ENCODE results near the gene RAB24.
"Not testable (repeated sequence)": the region's sequence is repeated elsewhere in the genome, so short reads cannot be mapped to it uniquely, and the experiment has no call there.

The RAB24 gene

DNA sequence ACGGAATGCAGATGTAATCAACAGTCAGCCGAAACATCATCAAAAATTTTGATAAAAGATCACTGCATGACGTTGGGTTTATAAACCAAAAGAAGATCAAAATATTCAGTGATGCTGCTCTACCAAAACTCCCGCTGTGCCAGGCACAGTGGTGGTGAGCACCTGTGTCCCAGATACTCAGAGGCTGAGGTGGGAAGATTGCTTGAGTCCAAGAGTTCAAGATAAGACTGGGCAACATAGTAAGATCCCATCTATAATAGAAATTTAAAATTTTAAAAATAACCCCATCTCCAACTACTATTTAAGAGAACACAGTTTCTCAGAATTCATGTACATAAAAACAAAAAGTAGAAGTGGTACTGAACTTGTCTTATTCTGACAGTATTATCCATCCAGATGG lies 44.2 kb upstream of the RAB24 start:
- POLR2A ChIA-PET = no interaction called here
- no peak overlapping the region for H3K4me3 ChIP-seq (ENCODE audit: control insufficient read depth in 1 of 7, extremely low read depth in 1 of 7, insufficient read depth in 4 of 7, low read depth in 2 of 7, low read length in 6 of 7)
- H3K27me3 ChIP-seq (replicated peaks in 2 of 5; ENCODE audit: control insufficient read depth in 4 of 5, insufficient read depth in 5 of 5, low read length in 4 of 5) = no peaks in the 10 kb centered on the region
- H3K27ac ChIP-seq (ENCODE audit: insufficient read depth in 1 of 2, low read depth in 1 of 2, low read length in 2 of 2, poor library complexity in 1 of 2, severe bottlenecking in 2 of 2) = no peak overlapping the region
- DNase-seq = no peak
- CTCF ChIA-PET = interaction anchor here (1.8 to 2.6 kb wide), 2 partner anchors 14 to 29 kb away, joined by 5 read pairs; no protein-coding TSS in a partner anchor
- peaks cover 10 to 29% (median 21%) of the 10 kb centered on the region in 4 experiments for H3K4me1 ChIP-seq (ENCODE audit: control extremely low read depth in 1 of 4, control insufficient read depth in 4 of 4, insufficient read depth in 4 of 4, low read length in 3 of 4)
- no peaks in the 10 kb centered on the region for H3K9me3 ChIP-seq (ENCODE audit: control extremely low read depth in 1 of 5, control insufficient read depth in 4 of 5, insufficient read depth in 2 of 5, low read depth in 1 of 5, low read length in 4 of 5)
- 90% methylated on average over 2 of the region's 4 CpGs for WGBS (ENCODE audit: insufficient coverage)
- H3K36me3 ChIP-seq (ENCODE audit: control insufficient read depth in 4 of 4, insufficient read depth in 4 of 4, low read length in 3 of 4) = peaks cover 0 to 31% (median 18%) of the 10 kb centered on the region in 4 experiments

DNA sequence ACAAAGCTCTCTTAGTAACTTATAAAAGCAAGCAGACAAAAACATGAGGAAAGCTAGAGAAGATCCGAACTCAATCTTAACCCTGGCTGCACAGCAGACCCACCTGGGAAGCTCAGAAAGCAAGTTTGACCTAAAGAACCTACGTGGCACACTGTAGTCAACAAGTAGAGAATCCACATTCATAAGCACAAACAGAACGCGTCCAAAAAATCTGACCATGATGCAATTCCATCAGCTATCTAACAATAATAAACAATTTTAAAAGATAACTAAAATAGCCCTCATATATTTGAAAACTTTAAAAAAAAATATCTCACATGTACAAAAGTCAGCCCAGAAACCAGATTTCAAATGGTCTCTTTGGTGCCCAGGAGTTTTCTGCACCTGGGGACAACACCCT lies 43.3 kb upstream of the RAB24 start:
- no peak for DNase-seq
- Histone ChIP-seq H3K27ac (ENCODE audit: insufficient read depth in 1 of 2, low read depth in 1 of 2, low read length in 2 of 2, poor library complexity in 1 of 2, severe bottlenecking in 2 of 2) (no peak overlapping the region), H3K9me3 (ENCODE audit: control extremely low read depth in 1 of 5, control insufficient read depth in 4 of 5, insufficient read depth in 2 of 5, low read depth in 1 of 5, low read length in 4 of 5) (no peaks in the 10 kb centered on the region), H3K4me3 (ENCODE audit: control insufficient read depth in 1 of 7, extremely low read depth in 1 of 7, insufficient read depth in 4 of 7, low read depth in 2 of 7, low read length in 6 of 7) (no peak overlapping the region), H3K36me3 (ENCODE audit: control insufficient read depth in 4 of 4, insufficient read depth in 4 of 4, low read length in 3 of 4) (peaks cover 0 to 38% (median 18%) of the 10 kb centered on the region in 4 experiments), H3K4me1 (ENCODE audit: control extremely low read depth in 1 of 4, control insufficient read depth in 4 of 4, insufficient read depth in 4 of 4, low read length in 3 of 4) (peaks cover 10 to 23% (median 16%) of the 10 kb centered on the region in 4 experiments), H3K27me3 (replicated peaks in 2 of 5; ENCODE audit: control insufficient read depth in 4 of 5, insufficient read depth in 5 of 5, low read length in 4 of 5) (no peaks in the 10 kb centered on the region)
- POLR2A ChIA-PET = interaction anchor here (0.6 kb wide), 1 partner anchor 19 kb away, joined by 4 read pairs; no protein-coding TSS in a partner anchor
- CTCF ChIA-PET = interaction anchor here (0.7 to 2.9 kb wide), 8 partner anchors 9 to 107 kb away, joined by 3 to 10 read pairs (median 4); no protein-coding TSS in a partner anchor
- 94% methylated on average over 2 of the region's 4 CpGs for WGBS (ENCODE audit: insufficient coverage)

DNA sequence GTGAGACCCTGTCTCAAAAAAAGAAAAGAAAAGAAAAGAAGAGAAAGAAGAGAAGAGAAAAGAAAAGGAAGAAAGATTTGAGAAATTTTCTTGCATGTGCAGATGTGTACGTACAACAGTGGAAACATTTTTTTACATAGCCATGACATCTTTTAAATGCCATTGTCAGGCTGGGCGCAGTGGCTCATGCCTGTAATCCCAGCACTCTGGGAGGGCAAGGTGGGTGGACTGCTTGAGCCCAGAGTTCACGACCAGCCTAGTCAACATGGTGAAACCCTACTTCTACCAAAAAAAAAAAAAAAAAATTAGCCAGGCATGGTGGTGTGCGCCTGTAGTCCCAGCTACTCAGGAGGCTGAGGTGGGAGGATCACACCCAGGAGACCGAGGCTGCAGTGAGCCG lies 41.4 kb upstream of the RAB24 start:
- Histone ChIP-seq H3K9me3 (ENCODE audit: control extremely low read depth in 1 of 5, control insufficient read depth in 4 of 5, insufficient read depth in 2 of 5, low read depth in 1 of 5, low read length in 4 of 5) (no peaks in the 10 kb centered on the region), H3K4me1 (ENCODE audit: control extremely low read depth in 1 of 4, control insufficient read depth in 4 of 4, insufficient read depth in 4 of 4, low read length in 3 of 4) (peaks cover 0 to 9% (median 5%) of the 10 kb centered on the region in 4 experiments), H3K36me3 (ENCODE audit: control insufficient read depth in 4 of 4, insufficient read depth in 4 of 4, low read length in 3 of 4) (peaks cover 4 to 42% (median 25%) of the 10 kb centered on the region in 4 experiments), H3K4me3 (ENCODE audit: control insufficient read depth in 1 of 7, extremely low read depth in 1 of 7, insufficient read depth in 4 of 7, low read depth in 2 of 7, low read length in 6 of 7) (no peak overlapping the region), H3K27ac (ENCODE audit: insufficient read depth in 1 of 2, low read depth in 1 of 2, low read length in 2 of 2, poor library complexity in 1 of 2, severe bottlenecking in 2 of 2) (no peak overlapping the region), H3K27me3 (replicated peaks in 2 of 5; ENCODE audit: control insufficient read depth in 4 of 5, insufficient read depth in 5 of 5, low read length in 4 of 5) (no peaks in the 10 kb centered on the region)
- ChIA-PET POLR2A (no interaction called here), CTCF (interaction anchor here (1.9 to 2.9 kb wide), 2 partner anchors 10 to 11 kb away, joined by 6 to 10 read pairs; no protein-coding TSS in a partner anchor)
- WGBS (ENCODE audit: insufficient coverage) = 93% methylated on average over 2 of the region's 6 CpGs
- DNase-seq = no peak

DNA sequence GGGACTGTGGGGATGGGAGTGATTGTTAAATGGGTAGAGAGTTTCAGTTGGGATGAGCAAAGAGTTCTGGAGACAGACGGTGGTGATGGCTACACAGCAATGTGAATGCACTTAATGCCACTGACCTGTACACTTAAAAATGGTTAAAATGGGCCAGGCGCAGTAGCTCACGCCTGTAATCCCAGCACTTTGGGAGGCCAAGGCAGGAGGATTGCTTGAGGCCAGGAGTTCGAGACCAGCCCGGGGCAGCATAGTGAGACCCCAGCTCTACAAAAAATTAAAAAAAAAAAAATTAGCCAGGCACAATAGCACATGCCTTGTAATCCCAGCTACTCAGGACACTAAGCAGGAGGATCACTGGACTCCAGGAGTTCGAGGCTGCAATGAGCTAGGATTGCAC lies 40.3 kb upstream of the RAB24 start:
- POLR2A ChIA-PET = no interaction called here

DNA sequence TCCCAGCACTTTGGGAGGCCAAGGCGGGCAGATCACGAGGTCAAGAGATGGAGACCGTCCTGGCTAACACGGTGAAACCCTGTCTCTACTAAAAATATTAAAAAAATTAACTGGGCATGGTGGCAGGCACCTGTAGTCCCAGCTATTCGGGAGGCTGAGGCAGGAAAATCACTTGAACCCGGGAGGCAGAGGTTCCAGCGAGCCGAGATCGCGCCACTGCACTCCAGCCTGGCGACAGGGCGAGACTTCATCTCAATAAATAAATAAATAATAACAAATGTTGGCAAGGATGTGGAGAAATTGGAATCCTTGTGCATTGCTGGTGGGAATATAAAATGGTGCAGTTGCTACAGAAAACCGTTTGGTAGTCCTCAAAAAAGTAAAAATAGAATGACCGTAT lies 39.5 kb upstream of the RAB24 start:
- H3K4me1 ChIP-seq (ENCODE audit: control extremely low read depth in 1 of 4, control insufficient read depth in 4 of 4, insufficient read depth in 4 of 4, low read length in 3 of 4); DNase-seq; H3K9me3 ChIP-seq (ENCODE audit: control extremely low read depth in 1 of 5, control insufficient read depth in 4 of 5, insufficient read depth in 2 of 5, low read depth in 1 of 5, low read length in 4 of 5); H3K4me3 ChIP-seq (ENCODE audit: control insufficient read depth in 1 of 7, extremely low read depth in 1 of 7, insufficient read depth in 4 of 7, low read depth in 2 of 7, low read length in 6 of 7); H3K27me3 ChIP-seq (replicated peaks in 2 of 5; ENCODE audit: control insufficient read depth in 4 of 5, insufficient read depth in 5 of 5, low read length in 4 of 5); POLR2A ChIA-PET; H3K27ac ChIP-seq (ENCODE audit: insufficient read depth in 1 of 2, low read depth in 1 of 2, low read length in 2 of 2, poor library complexity in 1 of 2, severe bottlenecking in 2 of 2): not testable (repeated sequence)
- H3K36me3 ChIP-seq (ENCODE audit: control insufficient read depth in 4 of 4, insufficient read depth in 4 of 4, low read length in 3 of 4) = peaks cover 4 to 51% (median 34%) of the 10 kb centered on the region in 4 experiments
- CTCF ChIA-PET = interaction anchor here (1.0 to 1.2 kb wide), 2 partner anchors 34 kb away, joined by 3 read pairs; no protein-coding TSS in a partner anchor
- WGBS (ENCODE audit: insufficient coverage) = 100% methylated on average over 4 of the region's 14 CpGs

More for the DNA sequence above, 40.3 kb upstream of the RAB24 start:
- CTCF ChIA-PET = interaction anchor here (1.2 to 1.9 kb wide), 2 partner anchors 9 to 34 kb away, joined by 4 to 6 read pairs; no protein-coding TSS in a partner anchor
- Histone ChIP-seq H3K27ac (ENCODE audit: insufficient read depth in 1 of 2, low read depth in 1 of 2, low read length in 2 of 2, poor library complexity in 1 of 2, severe bottlenecking in 2 of 2) (no peak overlapping the region), H3K4me1 (ENCODE audit: control extremely low read depth in 1 of 4, control insufficient read depth in 4 of 4, insufficient read depth in 4 of 4, low read length in 3 of 4) (peaks cover 0 to 6% (median 0%) of the 10 kb centered on the region in 4 experiments), H3K4me3 (ENCODE audit: control insufficient read depth in 1 of 7, extremely low read depth in 1 of 7, insufficient read depth in 4 of 7, low read depth in 2 of 7, low read length in 6 of 7) (no peak overlapping the region), H3K36me3 (ENCODE audit: control insufficient read depth in 4 of 4, insufficient read depth in 4 of 4, low read length in 3 of 4) (peaks cover 4 to 43% (median 28%) of the 10 kb centered on the region in 4 experiments), H3K9me3 (ENCODE audit: control extremely low read depth in 1 of 5, control insufficient read depth in 4 of 5, insufficient read depth in 2 of 5, low read depth in 1 of 5, low read length in 4 of 5) (no peaks in the 10 kb centered on the region), H3K27me3 (replicated peaks in 2 of 5; ENCODE audit: control insufficient read depth in 4 of 5, insufficient read depth in 5 of 5, low read length in 4 of 5) (no peaks in the 10 kb centered on the region)
- no peak for DNase-seq
- 100% methylated on average over 3 of the region's 6 CpGs for WGBS (ENCODE audit: insufficient coverage)

DNA sequence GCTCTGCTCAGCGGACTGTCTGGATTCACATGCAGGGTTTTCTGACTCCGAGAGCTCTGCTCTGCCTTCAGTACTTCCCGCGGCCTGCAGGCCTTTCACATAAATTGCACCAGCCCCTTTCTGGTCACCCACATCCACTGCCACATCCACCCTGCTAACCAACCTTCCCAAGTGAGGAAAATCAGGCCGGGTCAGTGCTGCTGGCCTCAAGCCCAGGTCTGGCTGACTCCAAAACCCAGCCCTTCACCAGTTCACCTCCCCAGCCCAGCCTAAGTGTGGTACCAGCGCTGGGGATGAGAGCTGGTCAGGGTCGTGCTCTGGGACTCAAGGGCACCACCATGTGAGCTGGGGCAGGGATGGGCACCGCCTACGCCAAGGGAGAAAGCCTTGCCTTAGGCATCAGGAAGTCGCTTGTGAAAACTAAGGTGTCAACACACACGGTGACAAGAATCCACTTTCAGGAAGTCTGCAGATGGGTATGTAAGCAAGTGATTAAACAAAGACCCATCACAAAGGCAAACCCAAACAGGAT lies 35.7 kb upstream of the RAB24 start:
- Histone ChIP-seq H3K36me3 (ENCODE audit: control insufficient read depth in 4 of 4, insufficient read depth in 4 of 4, low read length in 3 of 4) (peaks cover 6 to 71% (median 58%) of the 10 kb centered on the region in 4 experiments), H3K9me3 (ENCODE audit: control extremely low read depth in 1 of 5, control insufficient read depth in 4 of 5, insufficient read depth in 2 of 5, low read depth in 1 of 5, low read length in 4 of 5) (no peaks in the 10 kb centered on the region), H3K27ac (ENCODE audit: insufficient read depth in 1 of 2, low read depth in 1 of 2, low read length in 2 of 2, poor library complexity in 1 of 2, severe bottlenecking in 2 of 2) (no peak overlapping the region), H3K4me1 (ENCODE audit: control extremely low read depth in 1 of 4, control insufficient read depth in 4 of 4, insufficient read depth in 4 of 4, low read length in 3 of 4) (peaks cover 0 to 6% (median 0%) of the 10 kb centered on the region in 4 experiments), H3K27me3 (replicated peaks in 2 of 5; ENCODE audit: control insufficient read depth in 4 of 5, insufficient read depth in 5 of 5, low read length in 4 of 5) (no peaks in the 10 kb centered on the region), H3K4me3 (ENCODE audit: control insufficient read depth in 1 of 7, extremely low read depth in 1 of 7, insufficient read depth in 4 of 7, low read depth in 2 of 7, low read length in 6 of 7) (no peak overlapping the region)
- WGBS (ENCODE audit: insufficient coverage) = 83% methylated on average over 10 of the region's 11 CpGs
- ChIA-PET CTCF (interaction anchor here (0.9 to 10.2 kb wide), 5 partner anchors 11 to 30 kb away, joined by 3 to 162 read pairs (median 6); partner anchors contain the start of gene LMAN2), POLR2A (no interaction called here)
- DNase-seq = no peak

All from common myeloid progenitor, CD34-positive (primary cell).